ENCODE results near the gene GYS1.

DNA sequence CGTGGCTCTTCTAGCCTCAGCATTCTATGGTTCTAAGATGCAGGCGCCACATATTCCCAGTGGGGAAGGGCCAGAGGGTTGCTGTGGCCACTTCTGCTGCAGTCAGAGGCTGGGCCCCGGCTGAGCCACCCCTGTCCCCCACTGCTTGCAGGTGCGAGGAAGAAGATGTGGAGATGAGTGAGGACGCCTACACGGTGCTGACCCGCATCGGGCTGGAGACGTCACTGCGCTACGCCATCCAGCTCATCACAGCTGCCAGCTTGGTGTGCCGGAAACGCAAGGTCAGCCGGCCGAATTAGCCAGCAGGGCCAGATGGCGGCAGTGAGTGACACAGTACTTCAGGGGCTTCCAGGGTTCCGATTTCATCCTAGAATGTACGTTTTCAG is 21.8 kb upstream of the GYS1 start:
- TF ChIP-seq POLR2A (IDR thresholded peaks at IDR 0.05) = no peak
- TF ChIP-seq, protein P1, sequence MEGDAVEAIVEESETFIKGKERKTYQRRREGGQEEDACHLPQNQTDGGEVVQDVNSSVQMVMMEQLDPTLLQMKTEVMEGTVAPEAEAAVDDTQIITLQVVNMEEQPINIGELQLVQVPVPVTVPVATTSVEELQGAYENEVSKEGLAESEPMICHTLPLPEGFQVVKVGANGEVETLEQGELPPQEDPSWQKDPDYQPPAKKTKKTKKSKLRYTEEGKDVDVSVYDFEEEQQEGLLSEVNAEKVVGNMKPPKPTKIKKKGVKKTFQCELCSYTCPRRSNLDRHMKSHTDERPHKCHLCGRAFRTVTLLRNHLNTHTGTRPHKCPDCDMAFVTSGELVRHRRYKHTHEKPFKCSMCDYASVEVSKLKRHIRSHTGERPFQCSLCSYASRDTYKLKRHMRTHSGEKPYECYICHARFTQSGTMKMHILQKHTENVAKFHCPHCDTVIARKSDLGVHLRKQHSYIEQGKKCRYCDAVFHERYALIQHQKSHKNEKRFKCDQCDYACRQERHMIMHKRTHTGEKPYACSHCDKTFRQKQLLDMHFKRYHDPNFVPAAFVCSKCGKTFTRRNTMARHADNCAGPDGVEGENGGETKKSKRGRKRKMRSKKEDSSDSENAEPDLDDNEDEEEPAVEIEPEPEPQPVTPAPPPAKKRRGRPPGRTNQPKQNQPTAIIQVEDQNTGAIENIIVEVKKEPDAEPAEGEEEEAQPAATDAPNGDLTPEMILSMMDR (IDR thresholded peaks at IDR 0.05) = no peak

Measured in adrenal gland (tissue), 5 donors.